Stomach (tissue), 4 donors: ENCODE results near the gene GAS6.

Experiments
- EP300 ChIP-seq: sonication (generic); formaldehyde crosslinking; IDR thresholded peaks from one replicate; pipeline ENCODE4 v1.6.1; 2017; ENCODE audit warnings: antibody characterized with exemption
- POLR2A ChIP-seq, 4 donors: fragments of 450-650 bp; IDR thresholded peaks; one replicate each; pipeline ENCODE4 v1.6.1; 2016; ENCODE audit warnings: antibody characterized with exemption in 4 of 4, control low read depth in 2 of 4, mild to moderate bottlenecking in 1 of 4, moderate library complexity in 1 of 4
- TF ChIP-seq, protein P1 (sequence below), 7 experiments: fragments of 450-650 bp in 4 of 7; fragments of 200-600 bp in 3 of 7; sonication (generic) in 3 of 7; IDR thresholded peaks; one replicate each; pipeline ENCODE4 v1.5.1; 2016 to 2019; ENCODE audit warnings: antibody characterized with exemption in 7 of 7, control low read depth in 2 of 7, mild to moderate bottlenecking in 1 of 7

- TF ChIP-seq, protein P1, sequence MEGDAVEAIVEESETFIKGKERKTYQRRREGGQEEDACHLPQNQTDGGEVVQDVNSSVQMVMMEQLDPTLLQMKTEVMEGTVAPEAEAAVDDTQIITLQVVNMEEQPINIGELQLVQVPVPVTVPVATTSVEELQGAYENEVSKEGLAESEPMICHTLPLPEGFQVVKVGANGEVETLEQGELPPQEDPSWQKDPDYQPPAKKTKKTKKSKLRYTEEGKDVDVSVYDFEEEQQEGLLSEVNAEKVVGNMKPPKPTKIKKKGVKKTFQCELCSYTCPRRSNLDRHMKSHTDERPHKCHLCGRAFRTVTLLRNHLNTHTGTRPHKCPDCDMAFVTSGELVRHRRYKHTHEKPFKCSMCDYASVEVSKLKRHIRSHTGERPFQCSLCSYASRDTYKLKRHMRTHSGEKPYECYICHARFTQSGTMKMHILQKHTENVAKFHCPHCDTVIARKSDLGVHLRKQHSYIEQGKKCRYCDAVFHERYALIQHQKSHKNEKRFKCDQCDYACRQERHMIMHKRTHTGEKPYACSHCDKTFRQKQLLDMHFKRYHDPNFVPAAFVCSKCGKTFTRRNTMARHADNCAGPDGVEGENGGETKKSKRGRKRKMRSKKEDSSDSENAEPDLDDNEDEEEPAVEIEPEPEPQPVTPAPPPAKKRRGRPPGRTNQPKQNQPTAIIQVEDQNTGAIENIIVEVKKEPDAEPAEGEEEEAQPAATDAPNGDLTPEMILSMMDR (IDR thresholded peaks at IDR 0.05) = no peak
- TF ChIP-seq POLR2A (IDR thresholded peaks at IDR 0.05) (no peak), EP300 (no peak)
These were observed 20.7 kb downstream of the GAS6 start for GRCh38 chr13:113843063-113843654.
